Measurements from ENCODE around the gene STH. TPM values are rescaled to one million over a fixed set of nuclear protein-coding genes. Genes with fewer than 3 reads are reported as not detected.

The STH gene
- total RNA-seq (1 to 10 TPM in 1 of 2 donors, not detected in 1; 1.3 TPM), polyA plus RNA-seq (ENCODE audit: insufficient read depth, low read depth, low replicate concordance) (not detected)
- long read RNA-seq, donor 1: 0 reads
- long read RNA-seq, donor 2: 0 reads

DNA sequence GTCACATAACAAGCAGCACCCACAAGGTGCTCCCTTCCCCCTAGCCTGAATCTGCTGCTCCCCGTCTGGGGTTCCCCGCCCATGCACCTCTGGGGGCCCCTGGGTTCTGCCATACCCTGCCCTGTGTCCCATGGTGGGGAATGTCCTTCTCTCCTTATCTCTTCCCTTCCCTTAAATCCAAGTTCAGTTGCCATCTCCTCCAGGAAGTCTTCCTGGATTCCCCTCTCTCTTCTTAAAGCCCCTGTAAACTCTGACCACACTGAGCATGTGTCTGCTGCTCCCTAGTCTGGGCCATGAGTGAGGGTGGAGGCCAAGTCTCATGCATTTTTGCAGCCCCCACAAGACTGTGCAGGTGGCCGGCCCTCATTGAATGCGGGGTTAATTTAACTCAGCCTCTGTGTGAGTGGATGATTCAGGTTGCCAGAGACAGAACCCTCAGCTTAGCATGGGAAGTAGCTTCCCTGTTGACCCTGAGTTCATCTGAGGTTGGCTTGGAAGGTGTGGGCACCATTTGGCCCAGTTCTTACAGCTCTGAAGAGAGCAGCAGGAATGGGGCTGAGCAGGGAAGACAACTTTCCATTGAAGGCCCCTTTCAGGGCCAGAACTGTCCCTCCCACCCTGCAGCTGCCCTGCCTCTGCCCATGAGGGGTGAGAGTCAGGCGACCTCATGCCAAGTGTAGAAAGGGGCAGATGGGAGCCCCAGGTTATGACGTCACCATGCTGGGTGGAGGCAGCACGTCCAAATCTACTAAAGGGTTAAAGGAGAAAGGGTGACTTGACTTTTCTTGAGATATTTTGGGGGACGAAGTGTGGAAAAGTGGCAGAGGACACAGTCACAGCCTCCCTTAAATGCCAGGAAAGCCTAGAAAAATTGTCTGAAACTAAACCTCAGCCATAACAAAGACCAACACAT is at the start of gene STH:
TSS of gene STH (plus strand) at position 264 of the 913 bp plus-strand sequence. CDS start at position 294, 30 bp downstream.
- H3K4me1 ChIP-seq: peaks cover 4% of the 10 kb centered on the region
- WGBS, 2 donors: 80 to 85% methylated on average over 7 to 8 of the region's 8 CpGs
- TF ChIP-seq POLR2A (IDR thresholded peaks at IDR 0.05): no peak
- no peak for TF ChIP-seq CTCF (IDR thresholded peaks at IDR 0.05)
- intact Hi-C loops (cut with DNase I; ENCODE audit: low total_unique reads): no loop called here
- no peak within 1 kb of the TSS for H3K27ac ChIP-seq
- H3K36me3 ChIP-seq (ENCODE audit: low read depth, missing control alignments): no peaks in the 10 kb centered on the region
- no peaks in the 10 kb centered on the region for H3K9me3 ChIP-seq
- no peak within 1 kb of the TSS for H3K4me3 ChIP-seq
- DNase-seq: no peak
- H3K27me3 ChIP-seq: no peaks in the 10 kb centered on the region

- no peak for TF ChIP-seq POLR2A (IDR thresholded peaks at IDR 0.05)
- no peak for TF ChIP-seq CTCF (IDR thresholded peaks at IDR 0.05)
- no peak for DNase-seq
These were observed 49.2 kb upstream of the STH start for GRCh38 chr17:45949755-45950320.

GRCh38 chr17:45950888-45951287 is 48.2 kb upstream of the STH start:
- no peaks in the 10 kb centered on the region for H3K9me3 ChIP-seq
- 92 to 94% methylated on average over 8 of the region's 8 CpGs for WGBS, 2 donors
- TF ChIP-seq CTCF (IDR thresholded peaks at IDR 0.05): no peak
- no peak for TF ChIP-seq POLR2A (IDR thresholded peaks at IDR 0.05)
- no peak overlapping the region for H3K27ac ChIP-seq
- H3K4me1 ChIP-seq: no peaks in the 10 kb centered on the region
- no peak for DNase-seq
- H3K4me3 ChIP-seq: no peak overlapping the region
- intact Hi-C loops (cut with DNase I; ENCODE audit: low total_unique reads): no loop called here
- H3K27me3 ChIP-seq: no peaks in the 10 kb centered on the region
- no peaks in the 10 kb centered on the region for H3K36me3 ChIP-seq (ENCODE audit: low read depth, missing control alignments)

More at GRCh38 chr17:45949755-45950320, 49.2 kb upstream of the STH start:
- Histone ChIP-seq H3K9me3 (no peaks in the 10 kb centered on the region), H3K27me3 (no peaks in the 10 kb centered on the region), H3K4me1 (no peaks in the 10 kb centered on the region), H3K27ac (no peak overlapping the region), H3K4me3 (no peak overlapping the region), H3K36me3 (ENCODE audit: low read depth, missing control alignments) (no peaks in the 10 kb centered on the region)
- intact Hi-C loops (cut with DNase I; ENCODE audit: low total_unique reads): no loop called here
- WGBS, 2 donors: 81 to 87% methylated on average over 6 to 9 of the region's 9 CpGs

GRCh38 chr17:45951403-45951802 is 47.6 kb upstream of the STH start:
- Histone ChIP-seq H3K27ac (no peak overlapping the region), H3K36me3 (ENCODE audit: low read depth, missing control alignments) (no peaks in the 10 kb centered on the region), H3K9me3 (no peaks in the 10 kb centered on the region), H3K4me3 (no peak overlapping the region), H3K4me1 (no peaks in the 10 kb centered on the region), H3K27me3 (no peaks in the 10 kb centered on the region)
- TF ChIP-seq CTCF (IDR thresholded peaks at IDR 0.05) (no peak), POLR2A (IDR thresholded peaks at IDR 0.05) (no peak)
- 68 to 76% methylated on average over 10 of the region's 10 CpGs for WGBS, 2 donors
- DNase-seq: no peak
- intact Hi-C loops (cut with DNase I; ENCODE audit: low total_unique reads): no loop called here

Measured in testis (tissue), 5 donors.